ENCODE data around the gene VWA3B.

VWA3B gene

DNA sequence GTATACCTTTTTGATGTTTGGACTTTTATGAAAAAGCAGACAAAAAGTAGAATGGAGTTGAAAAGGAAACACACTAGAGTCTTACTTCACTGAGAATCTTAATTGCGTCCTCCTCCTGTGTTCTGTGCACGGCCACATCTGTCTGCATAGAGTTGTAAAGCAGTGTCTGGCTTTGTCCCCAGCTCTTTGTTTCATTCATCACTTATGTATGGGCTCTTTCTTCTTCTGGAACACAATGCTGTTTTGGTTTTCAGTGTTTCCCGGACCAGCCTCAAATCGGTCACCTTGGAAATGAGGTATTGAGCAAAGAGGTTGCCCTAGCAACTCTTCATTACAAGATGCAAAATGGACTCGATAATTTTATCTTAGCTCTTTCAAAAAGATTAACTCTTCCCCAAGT lies 155.0 kb downstream of the VWA3B start:
- no peak overlapping the region for H3K27ac ChIP-seq
- TF ChIP-seq, protein P1, sequence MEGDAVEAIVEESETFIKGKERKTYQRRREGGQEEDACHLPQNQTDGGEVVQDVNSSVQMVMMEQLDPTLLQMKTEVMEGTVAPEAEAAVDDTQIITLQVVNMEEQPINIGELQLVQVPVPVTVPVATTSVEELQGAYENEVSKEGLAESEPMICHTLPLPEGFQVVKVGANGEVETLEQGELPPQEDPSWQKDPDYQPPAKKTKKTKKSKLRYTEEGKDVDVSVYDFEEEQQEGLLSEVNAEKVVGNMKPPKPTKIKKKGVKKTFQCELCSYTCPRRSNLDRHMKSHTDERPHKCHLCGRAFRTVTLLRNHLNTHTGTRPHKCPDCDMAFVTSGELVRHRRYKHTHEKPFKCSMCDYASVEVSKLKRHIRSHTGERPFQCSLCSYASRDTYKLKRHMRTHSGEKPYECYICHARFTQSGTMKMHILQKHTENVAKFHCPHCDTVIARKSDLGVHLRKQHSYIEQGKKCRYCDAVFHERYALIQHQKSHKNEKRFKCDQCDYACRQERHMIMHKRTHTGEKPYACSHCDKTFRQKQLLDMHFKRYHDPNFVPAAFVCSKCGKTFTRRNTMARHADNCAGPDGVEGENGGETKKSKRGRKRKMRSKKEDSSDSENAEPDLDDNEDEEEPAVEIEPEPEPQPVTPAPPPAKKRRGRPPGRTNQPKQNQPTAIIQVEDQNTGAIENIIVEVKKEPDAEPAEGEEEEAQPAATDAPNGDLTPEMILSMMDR (conservative IDR thresholded peaks at IDR 0.05; ENCODE audit: low read depth): no peak
- CTCF ChIA-PET: no interaction called here
- POLR2A ChIA-PET (ENCODE audit: low non-redundant PET): no interaction called here
- no peak for DNase-seq (ENCODE audit: low spot score)

DNA sequence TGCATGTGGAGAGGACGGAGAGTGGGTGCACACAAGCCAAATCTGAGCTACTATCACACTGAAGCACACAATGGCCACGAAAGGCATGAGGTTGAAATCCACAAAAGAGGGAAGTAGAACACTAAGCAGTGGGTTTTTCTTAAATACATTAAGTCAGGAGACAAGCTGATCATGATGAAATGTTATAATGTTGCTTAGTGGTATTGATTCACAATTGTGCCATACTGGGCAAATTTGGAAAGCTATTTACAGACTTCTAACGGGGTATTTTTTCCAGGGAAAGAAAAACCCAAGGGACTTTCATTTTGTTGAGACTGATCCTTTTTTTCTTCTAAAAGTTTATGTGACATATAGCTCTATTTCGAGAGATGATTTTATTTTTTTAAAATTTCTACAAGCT lies 158.5 kb downstream of the VWA3B start:
- DNase-seq (ENCODE audit: low spot score): no peak
- ChIA-PET POLR2A (ENCODE audit: low non-redundant PET) (interaction anchor here (0.6 kb wide), 1 partner anchor 36 kb away, joined by 3 read pairs; no protein-coding TSS in a partner anchor), CTCF (interaction anchor here (0.7 kb wide), 1 partner anchor 328 kb away, joined by 3 read pairs; no protein-coding TSS in a partner anchor)
- no peak overlapping the region for H3K27ac ChIP-seq
- TF ChIP-seq, protein P1 (conservative IDR thresholded peaks at IDR 0.05; ENCODE audit: low read depth): no peak

DNA sequence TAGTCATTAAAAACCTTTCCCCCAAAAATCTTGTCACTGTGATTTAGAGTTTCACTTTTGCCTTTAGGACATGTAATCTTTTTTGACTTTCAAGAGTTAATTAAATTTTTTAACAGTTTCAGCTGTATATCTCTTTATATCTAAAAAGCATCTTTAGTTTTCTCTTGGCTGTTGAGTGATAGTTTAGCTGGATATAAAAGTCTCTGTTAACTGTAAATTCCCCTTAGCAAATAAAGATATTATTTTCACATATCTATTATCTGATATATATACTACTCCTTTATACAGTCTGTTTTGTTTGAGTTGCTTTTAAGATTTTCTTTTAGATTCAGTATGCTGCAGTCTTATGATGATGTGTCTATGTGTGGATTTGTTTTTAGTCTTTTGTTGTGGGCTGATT lies 160.4 kb downstream of the VWA3B start:
- ChIA-PET CTCF (no interaction called here), POLR2A (ENCODE audit: low non-redundant PET) (no interaction called here)

DNA sequence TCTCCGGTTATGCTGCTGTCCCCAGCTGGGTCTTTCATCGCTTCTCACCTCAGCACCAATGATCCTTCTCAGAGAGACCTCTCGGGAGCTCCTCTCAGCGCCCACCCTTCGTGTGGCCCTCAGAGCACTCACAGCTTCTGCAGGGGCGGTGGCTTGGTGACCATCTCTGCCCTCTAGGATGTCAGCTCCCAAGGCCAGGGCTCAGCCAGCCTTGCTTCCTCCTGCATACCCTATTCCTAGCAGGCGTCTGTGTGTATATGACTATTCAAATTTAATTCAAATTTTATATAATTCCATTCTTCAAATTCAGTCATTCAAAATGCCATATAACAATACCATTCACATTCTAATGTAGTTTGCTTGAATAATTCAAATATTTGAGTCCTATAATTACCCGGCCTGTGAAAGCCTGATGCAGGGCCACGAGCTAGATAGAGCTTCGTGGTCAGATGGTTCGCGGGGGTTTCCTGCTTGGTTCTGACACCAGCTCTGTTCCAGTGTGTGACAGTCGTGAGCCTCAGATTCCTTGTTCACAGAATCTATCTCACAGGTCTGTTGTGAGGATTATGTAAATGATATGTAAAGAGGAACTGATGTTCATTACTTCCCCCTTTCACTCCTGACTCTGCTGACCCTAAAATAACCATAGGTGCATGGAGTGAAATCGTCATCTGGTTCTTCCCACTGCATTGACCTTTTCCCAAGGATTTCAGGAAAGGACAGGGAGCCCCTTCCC lies 165.2 kb downstream of the VWA3B start:
- TF ChIP-seq, protein P1 (conservative IDR thresholded peaks at IDR 0.05; ENCODE audit: low read depth): no peak
- ChIA-PET POLR2A (ENCODE audit: low non-redundant PET) (no interaction called here), CTCF (interaction anchor here (0.6 kb wide), 1 partner anchor 58 kb away, joined by 3 read pairs; no protein-coding TSS in a partner anchor)
- H3K27ac ChIP-seq: no peak overlapping the region
- DNase-seq (ENCODE audit: low spot score): no peak

More for the DNA sequence above, 160.4 kb downstream of the VWA3B start:
- H3K27ac ChIP-seq: no peak overlapping the region
- TF ChIP-seq, protein P1 (conservative IDR thresholded peaks at IDR 0.05; ENCODE audit: low read depth): no peak
- DNase-seq (ENCODE audit: low spot score): no peak

DNA sequence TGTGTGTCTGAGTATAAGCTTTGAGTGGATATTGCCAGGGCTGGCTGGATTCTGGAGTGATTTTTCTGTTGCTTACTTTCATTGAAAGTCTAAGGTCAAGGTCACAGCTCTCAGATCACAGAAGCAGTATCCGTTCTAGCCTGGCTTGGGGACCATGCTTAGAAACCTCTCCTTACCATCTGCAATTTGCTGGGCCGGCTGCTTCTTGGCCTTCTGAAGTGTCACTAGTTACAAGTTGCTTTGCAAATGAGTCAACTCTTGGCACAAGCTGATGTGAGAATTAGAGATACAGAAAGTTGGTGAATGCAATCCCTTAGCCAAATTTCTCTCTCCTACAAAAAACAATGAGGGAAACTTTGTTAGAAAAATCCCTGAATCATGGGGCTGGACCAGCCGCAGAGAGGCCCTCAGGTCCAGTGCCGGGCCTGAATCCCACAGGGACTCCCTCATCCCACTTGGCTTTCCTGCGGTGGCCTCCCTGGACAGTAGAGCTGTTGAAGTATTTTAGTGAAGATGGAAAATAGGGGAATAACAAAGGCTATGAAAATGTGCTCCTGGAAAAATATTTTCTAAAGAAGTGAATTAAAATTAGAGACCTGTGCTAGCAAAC lies 166.6 kb downstream of the VWA3B start:
- CTCF ChIA-PET: interaction anchor here (0.6 to 0.8 kb wide), 2 partner anchors 16 to 553 kb away, joined by 3 read pairs; no protein-coding TSS in a partner anchor
- no peak overlapping the region for H3K27ac ChIP-seq
- TF ChIP-seq, protein P1 (conservative IDR thresholded peaks at IDR 0.05; ENCODE audit: low read depth): no peak
- POLR2A ChIA-PET (ENCODE audit: low non-redundant PET): no interaction called here
- DNase-seq (ENCODE audit: low spot score): no peak

DNA sequence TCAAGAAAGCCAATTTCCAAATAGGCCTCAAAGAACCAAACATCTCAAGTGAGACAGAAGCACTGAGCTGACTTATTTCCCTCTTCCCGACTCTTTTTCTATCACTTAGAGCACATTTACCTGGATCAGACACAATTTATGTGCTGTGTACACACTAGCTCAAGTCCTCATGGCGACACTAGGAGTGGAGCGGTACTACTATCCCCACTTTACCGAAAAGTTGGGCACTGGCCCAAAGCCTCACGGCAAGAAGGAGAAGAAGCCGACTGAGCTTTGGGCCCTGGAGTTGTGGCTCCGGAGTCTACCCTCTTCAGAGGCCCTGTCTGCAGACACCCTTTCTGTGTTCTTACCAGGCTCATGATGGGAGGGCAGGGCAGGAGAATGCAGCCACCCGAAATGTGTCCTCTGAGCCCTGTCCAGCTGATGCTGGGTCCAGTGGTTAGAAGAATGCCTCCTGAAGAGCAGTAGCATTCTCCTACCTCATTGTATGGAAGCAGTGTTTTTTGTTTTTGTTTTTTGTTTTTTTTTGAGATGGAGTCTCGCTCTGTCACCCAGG lies 167.6 kb downstream of the VWA3B start:
- DNase-seq (ENCODE audit: low spot score): no peak
- CTCF ChIA-PET: interaction anchor here (0.8 kb wide), 1 partner anchor 15 kb away, joined by 3 read pairs; no protein-coding TSS in a partner anchor
- H3K27ac ChIP-seq: no peak overlapping the region
- TF ChIP-seq, protein P1 (conservative IDR thresholded peaks at IDR 0.05; ENCODE audit: low read depth): no peak
- POLR2A ChIA-PET (ENCODE audit: low non-redundant PET): no interaction called here

Data from RWPE1 (cell line).